ENCODE results near the gene LYVE1. TPM values are rescaled to one million over a fixed set of nuclear protein-coding genes. Genes with fewer than 3 reads are reported as not detected.

Gene LYVE1
- total RNA-seq, 4 donors from 2014 or later = 12.1 to 30.2 (median 19.2) TPM

DNA sequence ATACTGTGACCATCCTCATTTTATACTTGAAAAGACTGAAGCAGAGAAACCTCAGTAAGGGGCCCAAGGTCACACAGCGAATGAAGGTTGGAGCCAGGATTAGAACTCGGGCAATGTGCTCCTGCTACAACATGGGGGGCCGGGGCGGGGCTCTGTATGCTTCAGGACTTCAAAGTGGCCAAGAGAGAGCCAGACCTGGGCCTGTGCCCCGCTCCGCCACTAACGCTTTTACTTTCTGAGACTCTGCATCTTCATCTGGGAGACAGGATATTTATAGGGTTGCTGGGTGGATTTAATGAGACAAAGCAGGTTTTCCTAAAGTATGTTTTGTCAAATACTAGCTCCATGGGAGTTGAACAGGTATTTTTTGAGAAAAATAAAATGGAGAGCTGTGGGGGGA, 33.9 kb upstream of the LYVE1 start:
- Histone ChIP-seq H3K4me1 (peaks cover 68 to 76% of the 10 kb centered on the region in 2 donors), H3K27me3 (no peaks in the 10 kb centered on the region), H3K9me3 (no peaks in the 10 kb centered on the region), H3K36me3 (no peaks in the 10 kb centered on the region), H3K4me3 (no peak overlapping the region), H3K27ac (peak overlapping the region; percentile 85 to 93 (median 89))
- TF ChIP-seq, protein P1, sequence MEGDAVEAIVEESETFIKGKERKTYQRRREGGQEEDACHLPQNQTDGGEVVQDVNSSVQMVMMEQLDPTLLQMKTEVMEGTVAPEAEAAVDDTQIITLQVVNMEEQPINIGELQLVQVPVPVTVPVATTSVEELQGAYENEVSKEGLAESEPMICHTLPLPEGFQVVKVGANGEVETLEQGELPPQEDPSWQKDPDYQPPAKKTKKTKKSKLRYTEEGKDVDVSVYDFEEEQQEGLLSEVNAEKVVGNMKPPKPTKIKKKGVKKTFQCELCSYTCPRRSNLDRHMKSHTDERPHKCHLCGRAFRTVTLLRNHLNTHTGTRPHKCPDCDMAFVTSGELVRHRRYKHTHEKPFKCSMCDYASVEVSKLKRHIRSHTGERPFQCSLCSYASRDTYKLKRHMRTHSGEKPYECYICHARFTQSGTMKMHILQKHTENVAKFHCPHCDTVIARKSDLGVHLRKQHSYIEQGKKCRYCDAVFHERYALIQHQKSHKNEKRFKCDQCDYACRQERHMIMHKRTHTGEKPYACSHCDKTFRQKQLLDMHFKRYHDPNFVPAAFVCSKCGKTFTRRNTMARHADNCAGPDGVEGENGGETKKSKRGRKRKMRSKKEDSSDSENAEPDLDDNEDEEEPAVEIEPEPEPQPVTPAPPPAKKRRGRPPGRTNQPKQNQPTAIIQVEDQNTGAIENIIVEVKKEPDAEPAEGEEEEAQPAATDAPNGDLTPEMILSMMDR (IDR thresholded peaks at IDR 0.05 in 4 of 5, conservative IDR thresholded peaks at IDR 0.05 in 1 of 5) = no peak
- ATAC-seq (no peak), DNase-seq (no peak)
- intact Hi-C loops (cut with DNase I; ENCODE audit: low total_unique reads) = loop anchor here (5.0 kb wide), 1 partner anchor 195 kb away; no protein-coding TSS in a partner anchor
- in situ Hi-C loops (cut with MboI; ENCODE audit: low sequenced_read_pairs in 4 of 4) = no loop called here

DNA sequence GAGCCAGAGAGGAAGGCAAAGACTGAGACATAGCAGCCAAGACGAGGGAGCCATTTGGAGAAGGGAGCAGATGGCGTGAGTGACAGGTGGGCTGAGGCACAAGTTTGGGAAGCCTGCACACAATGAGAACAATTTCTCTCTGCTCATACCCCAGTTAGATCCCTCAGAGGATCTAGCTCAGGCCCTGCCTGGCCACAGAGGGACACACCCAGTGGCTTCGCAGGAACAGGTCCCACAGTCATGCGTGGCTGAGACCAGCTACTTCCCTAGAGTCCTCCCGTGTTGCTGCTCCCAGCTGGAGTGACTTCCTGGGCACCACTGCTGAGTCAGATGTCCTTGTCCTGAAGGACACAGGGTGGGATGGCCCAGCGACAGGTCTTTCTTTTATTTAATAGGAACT, 33.4 kb upstream of the LYVE1 start:
- Histone ChIP-seq H3K4me3 (no peak overlapping the region), H3K36me3 (no peaks in the 10 kb centered on the region), H3K27me3 (no peaks in the 10 kb centered on the region), H3K9me3 (no peaks in the 10 kb centered on the region), H3K4me1 (peaks cover 66 to 75% of the 10 kb centered on the region in 2 donors), H3K27ac (peak overlapping the region; percentile 85 to 93 (median 89))
- ATAC-seq (no peak), DNase-seq (peak in 1 of 2 donors; percentile 59)
- intact Hi-C loops (cut with DNase I; ENCODE audit: low total_unique reads) = loop anchor here (5.0 kb wide), 1 partner anchor 195 kb away; no protein-coding TSS in a partner anchor
- no peak for TF ChIP-seq POLR2A (IDR thresholded peaks at IDR 0.05)
- TF ChIP-seq, protein P1 (IDR thresholded peaks at IDR 0.05 in 4 of 5, conservative IDR thresholded peaks at IDR 0.05 in 1 of 5) = no peak
- in situ Hi-C loops (cut with MboI; ENCODE audit: low sequenced_read_pairs in 4 of 4) = no loop called here

DNA sequence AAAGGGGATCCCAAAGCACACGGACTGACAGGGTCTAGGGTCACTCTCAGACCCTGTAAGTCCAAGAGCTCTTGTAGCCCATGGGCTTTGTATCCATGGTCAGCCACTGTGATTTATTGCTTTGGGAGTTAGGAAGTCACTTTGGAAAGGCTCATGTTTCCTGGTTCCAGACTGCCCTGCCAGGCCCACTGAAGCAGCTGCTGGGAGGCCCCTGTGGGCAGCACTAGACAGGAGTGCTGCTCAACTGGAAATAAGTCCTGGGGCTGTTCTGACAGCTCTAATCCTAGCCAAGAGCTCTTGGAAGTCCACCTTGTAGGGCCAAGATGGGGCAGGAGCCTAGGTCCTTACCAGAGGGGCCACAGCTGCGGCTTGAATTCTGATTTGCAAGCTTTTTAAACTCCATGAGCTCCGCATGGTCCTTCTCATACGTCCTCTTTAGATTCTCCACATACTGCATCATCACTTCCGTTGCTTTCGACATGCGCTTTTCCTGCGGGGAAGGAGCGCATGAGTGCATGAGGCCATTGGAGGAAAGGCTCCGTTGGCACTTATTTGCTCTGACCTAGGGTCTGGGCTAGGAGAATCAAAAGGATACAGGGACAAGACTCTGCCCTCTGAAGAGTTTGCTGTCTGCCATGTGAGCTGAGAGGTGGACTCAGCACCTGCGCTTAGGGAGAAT, 32.2 kb upstream of the LYVE1 start:
- peak overlapping the region; percentile 85 to 93 (median 89) for H3K27ac ChIP-seq
- peak; percentile 32 to 68 for ATAC-seq
- intact Hi-C loops (cut with DNase I; ENCODE audit: low total_unique reads) = loop anchor here (5.0 kb wide), 1 partner anchor 193 kb away; no protein-coding TSS in a partner anchor

DNA sequence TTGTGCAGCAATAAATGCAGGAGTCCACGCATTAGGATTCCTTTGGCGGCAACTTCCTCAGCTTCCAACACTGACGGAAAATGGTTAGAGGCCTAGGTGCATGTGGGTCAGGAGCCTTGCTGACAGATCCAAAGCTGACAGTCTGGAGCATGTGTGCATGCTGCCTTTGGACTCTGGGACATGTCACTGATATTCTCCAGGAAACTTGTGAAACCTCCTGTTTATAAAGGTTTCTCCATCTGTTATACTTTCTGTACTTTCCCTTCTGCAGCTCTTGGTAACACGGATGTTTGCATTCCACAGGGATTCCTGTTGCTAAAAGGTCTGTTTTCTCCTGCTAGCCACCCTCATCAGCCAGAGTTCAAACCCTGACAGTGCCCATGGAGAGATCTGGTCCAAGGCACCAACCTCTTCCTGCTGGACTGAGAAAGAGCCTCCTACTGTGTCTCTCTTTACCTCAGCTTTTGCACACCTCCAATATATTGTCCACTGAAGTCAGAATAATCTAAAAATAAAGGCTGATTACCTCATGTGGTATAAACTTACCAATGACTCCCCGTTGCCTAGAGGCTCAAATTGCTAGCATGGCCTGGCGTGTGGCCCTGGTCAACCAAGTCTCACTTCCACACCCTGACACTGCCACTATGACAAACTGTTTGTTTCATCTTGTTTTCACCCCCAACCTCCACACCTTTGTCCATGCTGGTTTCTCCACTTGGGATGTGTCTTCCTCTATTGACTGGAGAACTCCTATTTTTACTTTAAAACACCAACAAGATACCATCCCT, 31.1 kb upstream of the LYVE1 start:
- ATAC-seq = peak; percentile 84 to 85
- no peaks in the 10 kb centered on the region for H3K27me3 ChIP-seq
- H3K4me1 ChIP-seq = peaks cover 56 to 62% of the 10 kb centered on the region in 2 donors
- intact Hi-C loops (cut with DNase I; ENCODE audit: low total_unique reads) = loop anchor here (5.0 kb wide), 1 partner anchor 192 kb away; no protein-coding TSS in a partner anchor
- H3K4me3 ChIP-seq = no peak overlapping the region
- TF ChIP-seq POLR2A (IDR thresholded peaks at IDR 0.05) = peak in 1 of 2 donors; percentile 46
- TF ChIP-seq, protein P1 (IDR thresholded peaks at IDR 0.05 in 4 of 5, conservative IDR thresholded peaks at IDR 0.05 in 1 of 5) = no peak
- peak; percentile 75 to 86 for DNase-seq
- H3K36me3 ChIP-seq = no peaks in the 10 kb centered on the region
- in situ Hi-C loops (cut with MboI; ENCODE audit: low sequenced_read_pairs in 4 of 4) = no loop called here
- H3K9me3 ChIP-seq = no peaks in the 10 kb centered on the region
- H3K27ac ChIP-seq = peak overlapping the region; percentile 85 to 93 (median 89)

More for the DNA sequence above, 32.2 kb upstream of the LYVE1 start:
- Histone ChIP-seq H3K4me1 (peaks cover 61 to 66% of the 10 kb centered on the region in 2 donors), H3K9me3 (no peaks in the 10 kb centered on the region), H3K27me3 (no peaks in the 10 kb centered on the region), H3K4me3 (no peak overlapping the region), H3K36me3 (no peaks in the 10 kb centered on the region)
- no peak for TF ChIP-seq POLR2A (IDR thresholded peaks at IDR 0.05)
- TF ChIP-seq, protein P1 (IDR thresholded peaks at IDR 0.05 in 4 of 5, conservative IDR thresholded peaks at IDR 0.05 in 1 of 5) = no peak
- in situ Hi-C loops (cut with MboI; ENCODE audit: low sequenced_read_pairs in 4 of 4) = no loop called here
- peak; percentile 33 to 84 for DNase-seq
